Activated T-cell treated with anti-CD3 and anti-CD28 coated beads, Interleukin-2, amount 50 U/mL, for 24 hours (primary cell): ENCODE data around the gene MARVELD1.
A peak's percentile ranks its signal among the peaks of the same experiment; 100 is the strongest.
"Not testable (repeated sequence)": the region's sequence is repeated elsewhere in the genome, so short reads cannot be mapped to it uniquely, and the experiment has no call there.

Source experiments
- DNase-seq: peaks from one replicate; pipeline ENCODE4 v3.0.0-alpha.2; 2020
- H3K27ac Mint-ChIP-seq: 2 replicates; pipeline ENCODE4 v1.8.0; 2020; ENCODE audit warnings: mild to moderate bottlenecking, mixed read lengths
- H3K27me3 Mint-ChIP-seq: 2 replicates; pipeline ENCODE4 v1.8.0; 2020; ENCODE audit warnings: mixed read lengths
- H3K36me3 Mint-ChIP-seq: 2 replicates; pipeline ENCODE4 v1.8.0; 2020; ENCODE audit warnings: low read depth, mixed read lengths
- H3K4me1 Mint-ChIP-seq: 2 replicates; pipeline ENCODE4 v1.8.0; 2020; ENCODE audit warnings: low read depth, mixed read lengths
- H3K4me3 Mint-ChIP-seq: 2 replicates; pipeline ENCODE4 v1.8.0; 2020; ENCODE audit warnings: mild to moderate bottlenecking, moderate library complexity, mixed read lengths
- H3K9me3 Mint-ChIP-seq: 2 replicates; pipeline ENCODE4 v1.8.0; 2020; ENCODE audit warnings: mixed read lengths

The MARVELD1 gene

GRCh38 chr10:97713339-97713825, at the start of gene MARVELD1:
MARVELD1 (plus strand) TSS chr10:97713730; CDS start chr10:97713877, 147 bp downstream.
- DNase-seq: peak; percentile 55
- H3K27me3 Mint-ChIP-seq: peaks cover 39% of the 10 kb centered on the region
- H3K4me3 Mint-ChIP-seq: peak within 1 kb of the TSS; percentile 92
- H3K9me3 Mint-ChIP-seq: no peaks in the 10 kb centered on the region
- peak within 1 kb of the TSS; percentile 90 for H3K27ac Mint-ChIP-seq
- H3K4me1 Mint-ChIP-seq: peaks cover 14% of the 10 kb centered on the region
- peaks cover 2% of the 10 kb centered on the region for H3K36me3 Mint-ChIP-seq

GRCh38 chr10:97664282-97664850, 49.2 kb upstream of the MARVELD1 start:
- Mint-ChIP-seq H3K36me3 (peaks cover 75% of the 10 kb centered on the region), H3K27ac (no peak overlapping the region), H3K4me1 (no peaks in the 10 kb centered on the region), H3K9me3 (no peaks in the 10 kb centered on the region), H3K4me3 (no peak overlapping the region), H3K27me3 (no peaks in the 10 kb centered on the region)
- no peak for DNase-seq

GRCh38 chr10:97666992-97667391, 46.5 kb upstream of the MARVELD1 start:
- Mint-ChIP-seq H3K4me3 (no peak overlapping the region), H3K36me3 (peaks cover 71% of the 10 kb centered on the region), H3K4me1 (no peaks in the 10 kb centered on the region), H3K27me3 (no peaks in the 10 kb centered on the region), H3K9me3 (no peaks in the 10 kb centered on the region), H3K27ac (no peak overlapping the region)
- DNase-seq: no peak

GRCh38 chr10:97667463-97667862, 46.1 kb upstream of the MARVELD1 start:
- Mint-ChIP-seq H3K27ac (no peak overlapping the region), H3K9me3 (no peaks in the 10 kb centered on the region), H3K36me3 (peaks cover 70% of the 10 kb centered on the region), H3K4me1 (no peaks in the 10 kb centered on the region), H3K27me3 (no peaks in the 10 kb centered on the region), H3K4me3 (no peak overlapping the region)
- no peak for DNase-seq

- H3K4me1 Mint-ChIP-seq: peaks cover 7% of the 10 kb centered on the region
- peaks cover 71% of the 10 kb centered on the region for H3K36me3 Mint-ChIP-seq
- H3K27me3 Mint-ChIP-seq: no peaks in the 10 kb centered on the region
- DNase-seq: no peak
- no peaks in the 10 kb centered on the region for H3K9me3 Mint-ChIP-seq
- no peak overlapping the region for H3K4me3 Mint-ChIP-seq
- no peak overlapping the region for H3K27ac Mint-ChIP-seq
Measured at GRCh38 chr10:97669571-97669970, 44.0 kb upstream of the MARVELD1 start.

- no peak overlapping the region for H3K4me3 Mint-ChIP-seq
- no peak overlapping the region for H3K27ac Mint-ChIP-seq
- peaks cover 11% of the 10 kb centered on the region for H3K4me1 Mint-ChIP-seq
- DNase-seq: no peak
- H3K36me3 Mint-ChIP-seq: peaks cover 56% of the 10 kb centered on the region
- H3K9me3 Mint-ChIP-seq: no peaks in the 10 kb centered on the region
- H3K27me3 Mint-ChIP-seq: no peaks in the 10 kb centered on the region
Measured at GRCh38 chr10:97673736-97674525, 39.6 kb upstream of the MARVELD1 start.

GRCh38 chr10:97675222-97675621, 38.3 kb upstream of the MARVELD1 start:
- no peak overlapping the region for H3K4me3 Mint-ChIP-seq
- no peak for DNase-seq
- H3K36me3 Mint-ChIP-seq: peaks cover 51% of the 10 kb centered on the region
- no peak overlapping the region for H3K27ac Mint-ChIP-seq
- no peaks in the 10 kb centered on the region for H3K27me3 Mint-ChIP-seq
- peaks cover 11% of the 10 kb centered on the region for H3K4me1 Mint-ChIP-seq
- no peaks in the 10 kb centered on the region for H3K9me3 Mint-ChIP-seq

GRCh38 chr10:97676770-97677581, 36.6 kb upstream of the MARVELD1 start:
- Mint-ChIP-seq H3K4me3 (no peak overlapping the region), H3K27ac (no peak overlapping the region), H3K27me3 (no peaks in the 10 kb centered on the region), H3K4me1 (peaks cover 11% of the 10 kb centered on the region), H3K9me3 (no peaks in the 10 kb centered on the region), H3K36me3 (peaks cover 40% of the 10 kb centered on the region)
- DNase-seq: peak; percentile 55

- peaks cover 4% of the 10 kb centered on the region for H3K4me1 Mint-ChIP-seq
- H3K4me3 Mint-ChIP-seq: no peak overlapping the region
- H3K9me3 Mint-ChIP-seq: no peaks in the 10 kb centered on the region
Measured at GRCh38 chr10:97679594-97679993, 33.9 kb upstream of the MARVELD1 start.

GRCh38 chr10:97682042-97682441, 31.5 kb upstream of the MARVELD1 start:
- Mint-ChIP-seq H3K27me3 (no peaks in the 10 kb centered on the region), H3K9me3 (no peaks in the 10 kb centered on the region), H3K27ac (no peak overlapping the region), H3K36me3 (no peaks in the 10 kb centered on the region), H3K4me1 (peaks cover 18% of the 10 kb centered on the region), H3K4me3 (no peak overlapping the region)
- DNase-seq: no peak

More at GRCh38 chr10:97679594-97679993, 33.9 kb upstream of the MARVELD1 start:
- Mint-ChIP-seq H3K27me3 (no peaks in the 10 kb centered on the region), H3K36me3 (peaks cover 17% of the 10 kb centered on the region), H3K27ac (no peak overlapping the region)
- no peak for DNase-seq

- H3K4me1 Mint-ChIP-seq: peaks cover 25% of the 10 kb centered on the region
- H3K36me3 Mint-ChIP-seq: no peaks in the 10 kb centered on the region
- no peak overlapping the region for H3K27ac Mint-ChIP-seq
- no peak overlapping the region for H3K4me3 Mint-ChIP-seq
- DNase-seq: no peak
- no peaks in the 10 kb centered on the region for H3K9me3 Mint-ChIP-seq
- no peaks in the 10 kb centered on the region for H3K27me3 Mint-ChIP-seq
Measured at GRCh38 chr10:97683556-97684367, 29.8 kb upstream of the MARVELD1 start.

- not testable (repeated sequence) for H3K27me3 Mint-ChIP-seq, H3K27ac Mint-ChIP-seq, H3K4me3 Mint-ChIP-seq, DNase-seq, H3K36me3 Mint-ChIP-seq, H3K9me3 Mint-ChIP-seq
- peaks cover 25% of the 10 kb centered on the region for H3K4me1 Mint-ChIP-seq
Measured at GRCh38 chr10:97684368-97684713, 29.2 kb upstream of the MARVELD1 start.

- Mint-ChIP-seq H3K36me3 (no peaks in the 10 kb centered on the region), H3K27ac (no peak overlapping the region), H3K27me3 (no peaks in the 10 kb centered on the region), H3K9me3 (no peaks in the 10 kb centered on the region), H3K4me3 (no peak overlapping the region), H3K4me1 (peaks cover 25% of the 10 kb centered on the region)
- no peak for DNase-seq
Measured at GRCh38 chr10:97684866-97685394, 28.6 kb upstream of the MARVELD1 start.
